A204.1 (cell line): ENCODE results near the gene MINK1.
"Not testable (repeated sequence)": the region's sequence is repeated elsewhere in the genome, so short reads cannot be mapped to it uniquely, and the experiment has no call there.

Source experiments
- FAIRE-seq: peaks from 2 replicates; lab custom pipeline; 2012; peaks lifted over from hg19 to GRCh38; lab: Jason Lieb, UNC

The MINK1 gene

DNA sequence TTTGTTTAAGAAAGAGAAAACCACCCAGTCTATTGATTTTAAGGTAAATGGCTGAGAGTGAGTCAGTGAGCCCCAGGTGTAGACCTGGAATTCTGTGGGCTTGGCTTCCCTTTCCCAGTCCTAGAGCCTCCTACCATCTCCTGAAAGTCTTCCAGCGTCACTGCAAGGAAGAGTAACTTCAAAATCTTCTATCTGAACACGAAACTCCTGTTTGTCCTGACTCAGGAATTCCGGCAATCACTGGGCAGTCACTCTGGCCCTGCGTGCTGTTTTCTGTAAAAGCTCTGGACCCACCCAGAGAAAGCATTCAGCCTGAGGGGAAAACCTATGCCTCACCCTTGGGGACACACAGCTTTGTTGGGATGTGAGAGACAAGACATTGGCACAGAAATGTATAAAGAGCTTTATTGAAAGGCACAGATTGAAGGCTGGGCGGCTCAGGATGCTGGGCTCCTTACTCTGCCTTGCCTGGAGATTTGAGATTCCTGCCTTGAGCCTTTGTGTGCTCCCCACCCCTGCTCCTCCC is 15.9 kb downstream of the MINK1 start:
- FAIRE-seq: no peak

DNA sequence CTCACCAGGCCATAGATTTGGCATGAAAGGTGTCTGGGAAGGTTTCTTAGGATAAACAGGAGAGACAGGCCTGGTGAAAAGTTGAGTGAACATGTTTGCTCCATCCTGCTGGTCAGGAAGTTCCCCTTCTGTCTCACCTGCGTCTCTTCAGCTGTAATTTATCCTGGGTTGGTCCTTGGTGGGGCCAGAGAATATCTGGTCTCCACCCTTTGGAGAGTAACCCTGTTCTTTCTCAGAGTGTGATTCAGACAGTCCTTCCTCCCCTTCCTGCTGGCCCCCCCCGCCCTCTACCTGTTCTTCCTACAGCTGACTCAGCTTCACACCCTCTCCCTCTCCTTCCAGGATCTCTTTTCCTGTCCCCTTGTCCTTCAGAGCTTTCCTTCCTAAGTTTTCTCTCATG is 17.1 kb downstream of the MINK1 start:
- no peak for FAIRE-seq

DNA sequence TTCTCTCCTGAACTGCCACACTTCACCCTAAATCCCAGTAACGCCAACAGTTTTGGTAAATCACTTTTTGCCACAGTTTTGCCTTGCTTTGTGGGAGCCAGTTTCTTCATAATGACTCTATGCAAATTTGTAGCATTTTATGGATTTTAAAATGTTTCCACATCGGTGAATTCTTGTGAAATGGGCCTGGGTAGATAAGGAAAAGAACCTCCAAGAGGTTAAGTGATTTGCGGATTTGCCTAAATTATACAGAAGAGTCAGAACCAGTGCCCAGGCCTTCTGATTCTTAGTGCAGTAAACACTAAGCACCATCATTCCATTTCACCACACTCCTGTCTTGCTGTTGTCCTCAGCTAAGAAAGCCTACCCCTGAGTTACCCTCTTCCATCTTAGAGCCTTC is 17.9 kb downstream of the MINK1 start:
- no peak for FAIRE-seq

DNA sequence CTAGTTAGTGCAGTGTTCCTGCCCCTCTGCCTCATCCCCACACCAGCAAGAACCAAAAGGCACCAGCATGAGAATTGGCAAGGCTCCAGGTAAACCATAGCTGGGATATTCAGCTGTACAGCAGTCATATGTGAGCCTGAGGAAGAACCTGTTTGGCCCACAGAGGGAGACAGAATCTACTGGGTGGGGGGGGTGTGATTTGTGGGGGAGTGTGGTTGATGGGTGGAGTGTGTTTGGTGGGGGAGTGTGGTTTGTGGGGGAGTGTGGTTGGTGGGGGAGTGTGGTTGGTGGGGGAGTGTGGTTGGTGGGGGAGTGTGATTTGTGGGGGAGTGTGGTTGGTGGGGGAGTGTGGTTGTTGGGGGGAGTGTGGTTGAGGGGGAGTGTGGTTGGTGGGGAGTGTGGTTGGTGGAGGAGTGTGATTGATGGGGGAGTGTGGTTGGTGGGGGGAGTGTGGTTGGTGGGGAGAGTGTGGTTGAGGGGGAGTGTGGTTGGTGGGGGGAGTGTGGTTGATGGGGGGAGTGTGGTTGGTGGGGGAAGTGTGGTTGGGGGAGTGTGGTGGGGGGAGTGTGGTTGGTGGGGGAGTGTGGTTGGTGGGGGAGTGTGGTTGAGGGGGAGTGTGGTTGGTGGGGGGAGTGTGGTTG is 19.5 kb downstream of the MINK1 start:
- FAIRE-seq: no peak

DNA sequence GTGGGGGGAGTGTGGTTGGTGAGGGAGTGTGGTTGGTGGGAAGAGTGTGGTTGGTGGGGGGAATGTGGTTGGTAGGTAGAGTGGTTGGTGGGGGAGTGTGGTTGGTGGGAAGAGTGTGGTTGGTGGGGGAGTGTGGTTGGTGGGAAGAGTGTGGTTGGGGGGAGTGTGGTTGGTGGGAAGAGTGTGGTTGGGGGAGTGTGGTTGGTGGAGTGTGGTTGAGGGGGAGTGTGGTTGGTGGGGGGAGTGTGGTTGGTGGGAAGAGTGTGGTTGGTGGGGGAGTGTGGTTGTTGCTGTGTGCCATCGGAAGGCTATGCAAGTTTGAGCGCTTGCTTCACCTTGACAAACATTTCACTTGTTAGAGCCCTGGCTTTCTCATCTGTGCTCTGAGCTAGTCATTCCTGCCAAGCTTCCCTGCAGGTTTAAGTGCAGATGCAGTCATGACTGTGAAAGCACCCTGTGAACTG is 20.1 kb downstream of the MINK1 start:
- FAIRE-seq: no peak

DNA sequence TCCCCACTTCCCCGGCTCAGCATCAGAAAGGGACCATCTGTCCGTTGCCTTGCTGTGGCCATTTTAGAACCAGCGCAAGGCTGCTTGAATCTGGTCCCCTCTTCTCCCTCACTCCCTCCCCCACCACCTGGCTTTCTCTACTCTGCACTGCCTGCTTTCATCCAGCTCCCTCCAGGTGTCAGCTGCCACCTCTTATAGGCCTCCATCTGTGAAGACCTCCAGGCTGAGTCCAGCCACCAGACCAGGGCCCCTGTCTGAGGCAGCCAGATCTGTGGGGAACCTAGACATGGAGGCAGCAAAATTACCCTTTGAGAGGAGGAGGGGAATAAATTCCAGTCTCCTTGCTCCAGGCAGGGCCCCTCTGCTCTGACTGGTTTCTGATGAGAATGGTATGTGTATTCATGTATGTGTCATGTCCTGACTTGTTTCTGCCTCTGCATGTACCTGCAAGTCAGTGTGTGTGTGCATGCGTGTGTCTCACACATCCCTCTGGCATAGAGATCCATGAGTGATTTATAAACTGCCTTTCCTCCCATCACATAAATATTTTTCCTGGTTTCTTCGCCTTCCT is 21.1 kb downstream of the MINK1 start:
- FAIRE-seq: no peak

DNA sequence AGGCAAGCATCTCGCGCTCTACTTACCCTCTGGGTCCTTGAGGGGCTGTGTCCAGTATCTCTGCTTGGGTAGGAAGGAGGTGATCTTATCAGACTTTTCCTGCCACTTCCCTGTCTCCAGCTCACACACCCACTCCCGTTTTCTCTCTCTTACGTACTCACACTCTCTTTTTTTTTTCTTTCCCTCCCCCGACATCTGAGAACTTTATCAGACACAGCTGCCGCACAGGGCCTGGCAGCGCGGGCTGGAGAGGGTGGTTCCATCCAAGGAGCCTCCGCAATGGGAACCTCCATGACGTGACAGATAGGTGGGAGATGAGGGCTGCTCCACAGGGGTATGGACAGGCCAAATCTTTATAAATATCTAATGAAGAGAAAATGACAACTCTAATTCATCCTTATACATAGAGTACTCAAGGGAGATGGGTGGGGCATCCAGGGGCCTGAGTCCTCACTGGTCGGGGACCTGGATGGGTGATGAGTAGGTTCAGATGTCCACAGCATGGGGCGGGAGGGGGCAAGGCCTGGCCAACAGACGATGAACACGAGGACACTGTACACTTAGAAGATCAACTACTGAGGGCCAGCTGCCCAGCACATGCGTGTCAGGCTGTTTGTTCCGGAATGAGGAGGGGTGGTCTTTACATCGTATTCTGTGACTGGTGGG is 23.3 kb downstream of the MINK1 start:
- FAIRE-seq: no peak

DNA sequence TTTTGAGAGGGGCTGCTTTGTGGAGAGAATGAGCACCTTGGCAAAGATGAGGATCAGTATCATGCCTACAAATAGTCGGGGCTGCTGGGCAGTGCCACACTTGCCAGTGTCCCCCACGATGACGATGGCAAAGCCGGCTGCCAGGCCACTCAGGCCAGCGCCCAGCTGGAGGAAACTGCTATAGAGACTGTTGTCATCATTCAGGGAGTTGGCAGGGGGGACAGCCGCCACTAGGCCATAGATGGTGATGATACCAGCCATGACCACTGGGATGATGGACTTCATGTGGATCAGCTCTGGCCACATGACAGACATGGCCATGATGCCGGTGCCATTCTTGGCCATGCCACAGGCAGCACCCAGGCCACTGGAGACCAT is 23.8 kb downstream of the MINK1 start:
- no peak for FAIRE-seq

DNA sequence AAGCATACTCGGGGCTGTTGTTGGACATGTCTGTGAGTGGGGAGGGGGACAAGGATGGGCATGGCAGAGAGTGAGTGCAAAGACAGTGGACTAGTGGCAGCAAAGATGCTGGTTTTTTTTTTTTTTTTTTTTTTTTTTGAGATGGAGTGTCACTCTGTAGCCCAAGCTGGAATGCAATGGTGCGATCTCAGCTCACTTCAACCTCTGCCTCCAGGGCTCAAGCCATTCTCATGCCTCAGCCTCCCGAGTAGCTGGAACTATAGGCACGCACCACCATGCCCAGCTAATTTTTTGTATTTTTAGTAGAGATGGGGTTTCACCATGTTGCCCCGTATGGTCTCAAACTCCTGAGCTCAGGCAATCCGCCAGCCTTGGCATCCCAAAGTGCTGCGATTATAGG is 24.2 kb downstream of the MINK1 start:
- not testable (repeated sequence) for FAIRE-seq

DNA sequence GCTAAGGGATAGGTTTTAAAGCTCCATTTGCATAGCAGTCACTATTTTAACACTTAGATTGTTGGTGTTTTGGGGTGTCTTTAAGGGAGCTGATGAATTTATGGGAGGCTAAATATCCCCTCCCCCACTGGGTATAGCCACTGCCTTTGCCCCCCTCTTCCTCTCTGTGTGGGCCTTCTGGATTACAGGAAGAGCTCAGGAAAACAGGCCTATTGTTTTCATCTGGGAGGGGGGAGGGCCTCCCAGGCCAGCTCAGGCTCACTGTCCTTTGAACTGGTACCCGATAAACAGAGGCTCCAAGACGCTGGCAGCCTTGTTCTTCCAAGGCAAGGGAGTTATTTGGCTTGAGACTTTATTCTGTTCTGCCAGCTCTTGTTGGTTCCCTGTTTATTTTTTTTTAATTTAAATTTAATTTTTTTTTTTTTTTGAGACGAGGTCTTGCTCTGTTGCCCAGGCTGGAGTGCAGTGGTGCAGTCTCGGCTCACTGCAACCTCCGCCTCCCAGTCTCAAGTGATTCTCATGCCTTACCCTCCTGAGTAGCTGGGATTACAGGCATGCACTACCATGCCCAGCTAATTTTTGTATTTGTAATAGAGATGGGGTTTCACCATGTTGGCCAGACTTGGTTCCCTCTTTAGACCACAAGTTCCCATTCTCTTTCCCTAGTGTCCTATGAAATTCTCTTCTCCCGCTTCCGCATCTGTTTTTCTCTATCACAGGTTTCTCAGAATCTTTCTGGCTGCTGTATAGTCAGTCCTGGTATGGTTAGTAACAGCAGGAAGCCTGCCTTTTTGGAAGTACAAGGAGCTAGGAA is 25.1 kb downstream of the MINK1 start:
- FAIRE-seq: no peak

DNA sequence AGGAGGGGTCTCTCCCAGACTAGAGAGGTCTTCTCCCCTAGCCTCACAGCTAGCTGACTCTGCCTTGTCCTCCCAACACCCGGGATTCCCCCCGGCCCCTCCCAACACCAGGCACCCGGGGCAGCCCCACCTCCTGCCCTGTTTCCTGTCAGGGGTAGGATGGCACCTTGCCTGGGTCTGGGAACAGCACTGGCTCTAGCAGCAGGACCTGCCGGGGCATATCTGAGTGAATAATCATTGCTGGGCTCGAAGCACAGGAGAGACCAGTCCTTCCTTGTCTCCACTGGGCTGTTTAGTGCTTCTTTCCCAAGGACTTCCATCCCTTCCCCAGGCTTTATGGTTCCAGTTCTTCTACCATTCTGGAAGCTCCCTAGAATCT is 25.7 kb downstream of the MINK1 start:
- no peak for FAIRE-seq

DNA sequence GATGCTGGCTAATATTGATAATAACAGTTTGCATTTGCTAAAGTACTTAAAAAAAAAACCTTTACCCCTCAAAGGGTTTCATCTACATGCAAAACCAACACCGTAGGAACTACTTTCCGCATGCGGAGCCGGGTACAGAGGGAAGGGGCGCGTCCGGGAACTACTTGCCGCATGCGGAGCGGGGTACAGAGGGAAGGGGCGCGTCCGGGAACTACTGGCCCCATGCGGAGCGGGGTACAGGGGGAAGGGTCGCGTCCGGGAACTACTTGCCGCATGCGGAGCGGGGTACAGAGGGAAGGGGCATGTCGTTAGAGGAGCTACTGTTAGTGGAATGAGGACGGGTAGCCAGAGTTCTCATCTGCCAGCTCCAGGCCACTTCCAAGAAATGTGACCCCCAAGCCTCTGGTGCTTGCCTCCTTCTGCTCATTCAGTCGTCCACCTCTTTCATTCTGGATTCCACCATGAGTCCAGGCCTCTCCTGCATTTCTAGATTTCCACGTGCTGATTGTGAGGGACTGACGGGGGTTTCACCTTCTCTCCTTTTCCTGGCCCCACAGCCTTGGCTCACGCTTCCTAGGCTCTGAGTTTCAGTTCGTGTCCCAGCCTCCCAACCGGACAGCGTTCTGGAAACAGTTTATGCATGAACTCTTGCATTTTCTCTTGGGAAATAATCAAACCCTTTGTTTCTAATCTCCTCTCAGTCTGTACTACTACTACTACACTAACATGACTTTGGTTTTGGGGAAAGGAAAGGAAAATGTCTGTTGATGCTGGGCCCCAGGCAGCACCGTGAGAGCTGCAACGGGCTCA is 26.9 kb downstream of the MINK1 start:
- no peak for FAIRE-seq

DNA sequence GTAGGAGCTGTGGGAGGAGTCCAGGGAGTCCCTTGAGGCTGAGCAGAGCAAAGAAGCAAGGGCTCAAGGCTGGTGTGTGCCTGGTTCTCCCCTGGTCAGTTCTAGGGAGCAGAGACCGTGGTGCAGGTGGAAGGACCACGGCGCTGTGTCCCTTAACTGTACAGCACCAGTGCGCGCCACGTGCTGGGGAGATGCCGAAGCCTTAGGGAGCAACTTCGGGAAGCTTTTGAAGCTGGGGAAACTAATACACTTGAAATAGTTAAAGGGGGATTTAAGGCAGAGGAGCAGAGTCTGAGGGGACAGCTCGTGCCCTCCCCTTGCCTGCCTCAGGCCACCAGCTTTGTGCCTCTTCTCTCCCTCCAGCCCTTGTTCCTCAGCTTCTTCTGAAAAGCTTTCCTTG is 27.5 kb downstream of the MINK1 start:
- no peak for FAIRE-seq

DNA sequence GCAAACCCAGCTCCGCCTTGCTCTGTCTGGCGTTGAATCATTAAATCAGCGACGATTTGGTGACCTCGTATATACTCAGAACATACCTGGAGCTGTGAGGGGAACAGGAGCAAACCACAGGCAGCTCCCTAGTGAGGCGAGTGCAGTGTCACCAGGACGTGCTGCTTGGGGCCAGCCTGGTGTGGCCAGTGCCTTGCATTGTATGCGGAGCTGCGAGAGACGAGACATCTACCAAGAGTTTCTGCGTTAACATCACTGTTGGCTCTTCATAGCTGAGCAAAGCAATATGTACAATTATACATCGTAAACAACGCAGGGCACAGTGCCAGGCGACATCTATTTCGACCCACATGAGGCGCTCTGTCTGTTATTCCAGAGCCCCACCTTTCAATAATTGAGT is 27.9 kb downstream of the MINK1 start:
- no peak for FAIRE-seq

DNA sequence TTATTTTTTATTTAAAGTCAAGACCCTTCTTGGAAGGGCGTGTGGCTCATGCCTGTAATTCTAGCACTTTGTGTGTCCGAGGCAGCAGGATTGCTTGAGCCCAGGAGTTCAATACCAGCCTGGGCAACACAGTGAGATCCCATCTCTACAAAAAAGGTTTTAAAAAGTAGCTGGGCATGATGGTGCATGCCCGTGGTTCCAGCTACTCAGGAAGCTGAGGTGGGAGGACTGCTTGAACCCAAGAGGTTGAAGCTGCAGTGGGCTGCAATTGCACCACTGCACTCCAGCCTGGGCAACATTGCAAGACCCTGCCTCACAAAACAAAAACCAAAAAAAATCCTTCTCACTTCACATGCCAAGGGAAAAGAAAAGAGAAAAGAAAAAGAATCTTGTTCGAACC is 29.6 kb downstream of the MINK1 start:
- FAIRE-seq: no peak

DNA sequence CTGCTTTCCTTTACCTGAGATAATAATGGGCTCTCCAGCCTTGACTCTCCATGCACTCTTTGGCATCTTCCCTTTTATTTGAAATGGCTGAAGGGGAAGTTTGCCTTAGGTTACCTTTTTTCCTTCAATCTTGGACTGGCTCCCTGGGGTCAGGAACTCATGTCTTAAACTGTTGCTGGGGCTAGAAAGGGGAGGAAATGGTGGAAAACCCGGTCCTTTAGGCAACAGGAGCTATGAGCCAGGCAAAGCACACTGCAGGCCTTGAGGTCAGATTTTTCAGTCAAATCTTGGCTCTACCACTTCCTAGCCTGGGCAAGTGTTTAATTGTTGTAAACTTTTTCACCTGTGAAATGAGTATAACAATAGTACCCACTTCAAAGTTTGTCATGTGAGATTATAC is 30.2 kb downstream of the MINK1 start:
- FAIRE-seq: no peak

DNA sequence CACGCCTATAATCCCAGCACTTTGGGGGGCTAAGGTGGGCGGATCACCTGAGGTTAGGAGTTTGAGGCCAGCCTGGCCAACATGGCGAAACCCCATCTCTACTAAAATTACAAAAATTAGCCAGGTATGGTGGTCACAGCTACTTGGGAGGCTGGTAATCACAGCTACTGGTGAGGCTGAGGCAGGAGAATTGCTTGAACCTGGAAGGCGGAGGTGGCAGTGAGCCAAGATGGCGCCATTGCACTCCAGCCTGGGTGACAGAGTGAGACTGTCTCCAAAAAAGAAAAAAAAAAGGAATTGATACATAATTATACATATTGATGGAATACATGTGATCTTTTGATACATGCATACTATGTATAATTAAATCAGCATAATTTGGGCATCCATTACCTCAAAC is 34.4 kb downstream of the MINK1 start:
- FAIRE-seq: not testable (repeated sequence)

DNA sequence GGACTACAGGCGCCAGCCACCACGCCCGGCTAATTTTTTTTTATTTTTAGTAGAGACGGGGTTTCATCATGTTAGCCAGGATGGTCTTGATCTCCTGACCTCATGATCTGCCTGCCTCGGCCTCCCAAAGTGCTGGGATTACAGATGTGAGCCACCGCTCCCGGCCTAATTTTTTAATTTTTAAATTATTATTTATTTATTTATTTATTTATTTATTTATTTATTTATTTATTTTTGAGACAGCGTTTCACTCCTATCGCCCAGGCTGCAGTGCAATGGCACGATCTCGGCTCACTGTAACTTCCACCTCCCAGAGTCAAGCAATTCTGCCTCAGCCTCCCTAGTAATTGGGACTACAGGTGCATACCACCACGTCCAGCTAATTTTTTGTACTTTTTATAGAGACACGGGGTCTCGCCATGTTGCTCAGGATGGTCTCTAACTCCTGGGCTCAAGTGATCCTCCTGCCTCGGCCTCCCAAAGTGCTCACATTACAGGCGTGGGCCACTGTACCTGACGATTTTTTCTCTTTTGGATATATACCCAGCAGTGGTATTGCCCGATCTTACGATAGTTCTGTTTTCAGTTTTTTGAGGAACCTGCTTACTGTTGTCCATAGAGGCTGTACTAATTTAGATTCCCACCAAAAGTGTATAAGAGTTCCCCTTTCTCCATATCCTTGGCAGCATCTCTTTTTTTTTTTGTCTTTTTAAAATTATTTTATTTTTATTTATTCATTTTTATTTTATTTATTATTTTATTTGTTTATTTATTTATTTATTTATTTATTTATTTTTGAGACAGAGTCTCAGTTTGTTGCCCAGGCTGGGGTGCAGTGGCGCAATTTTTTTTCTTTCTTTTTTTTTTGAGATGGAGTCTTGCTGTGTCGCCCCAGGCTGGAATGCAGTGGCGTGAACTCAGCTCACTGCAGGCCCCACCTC is 36.2 kb downstream of the MINK1 start:
- FAIRE-seq: not testable (repeated sequence)

DNA sequence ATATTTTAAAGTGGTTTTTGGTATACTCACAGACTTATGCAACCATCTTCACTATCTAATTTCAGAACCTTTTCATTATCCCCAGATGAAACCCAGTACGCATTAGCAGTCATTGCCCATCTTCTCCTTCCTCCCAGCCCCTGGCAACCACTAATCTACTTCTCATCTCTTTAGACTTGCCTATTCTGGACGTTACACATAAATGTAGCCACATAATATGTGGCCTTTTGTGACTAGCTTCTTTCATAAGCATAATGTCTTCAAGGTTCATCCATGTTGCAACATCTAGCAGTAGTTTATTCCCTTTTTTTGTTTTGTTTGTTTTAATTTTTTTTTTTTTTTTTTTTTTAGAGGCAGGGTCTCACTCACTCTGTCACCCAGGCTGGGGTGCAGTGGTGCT is 37.7 kb downstream of the MINK1 start:
- FAIRE-seq: no peak

DNA sequence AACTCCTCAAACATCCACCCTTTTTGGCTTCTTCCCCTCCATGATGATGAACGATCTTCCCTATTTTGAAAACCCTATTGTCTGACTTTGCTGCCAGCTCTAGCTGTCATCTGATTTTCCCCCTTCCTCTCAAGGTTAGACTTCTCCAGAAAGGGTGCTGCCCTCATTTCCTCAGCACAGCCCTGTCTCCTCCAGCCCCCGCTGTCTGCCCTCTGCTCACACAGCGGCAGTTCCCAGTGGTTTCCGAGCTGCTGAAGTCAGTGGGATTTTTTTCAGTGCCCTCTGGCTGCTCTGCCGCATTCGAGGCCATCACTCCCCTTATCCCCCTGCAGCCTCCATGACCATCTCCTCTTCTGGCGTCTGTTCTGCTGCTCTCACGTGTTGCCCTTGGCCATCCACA is 39.6 kb downstream of the MINK1 start:
- no peak for FAIRE-seq

DNA sequence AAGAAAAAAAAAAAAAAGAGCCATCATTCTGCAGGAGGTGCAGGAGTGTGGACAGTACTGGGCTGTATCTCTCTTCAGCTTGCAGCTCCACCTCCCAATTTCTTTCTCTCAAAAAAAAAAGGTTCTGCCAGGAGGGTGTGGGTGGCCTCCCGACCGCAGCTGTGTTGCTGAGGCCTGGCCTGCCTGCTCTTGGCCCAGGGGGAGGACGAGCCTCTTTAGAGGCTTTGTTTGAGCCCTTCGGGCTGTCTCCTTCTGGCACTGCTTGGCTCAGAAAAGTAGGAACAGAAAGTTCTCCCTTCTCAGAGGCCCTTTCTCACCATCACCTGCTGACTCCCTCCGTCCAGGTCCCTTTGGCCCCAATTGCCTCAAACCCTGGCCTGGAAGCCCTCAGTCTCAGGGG is 43.9 kb downstream of the MINK1 start:
- FAIRE-seq: no peak
